HL-60 (cell line): ENCODE results near the gene RTKN.

Source experiments
- CTCF ChIP-seq: IDR thresholded peaks from one replicate; pipeline ENCODE4 v1.5.1; 2011; ENCODE audit warnings: low read length, control low read depth, inconsistent platforms; ENCODE audit not compliant: insufficient read depth
- GABPA ChIP-seq: IDR thresholded peaks from 2 replicates; pipeline ENCODE4 v1.6.1; 2012; ENCODE audit warnings: low read depth
- POLR2AphosphoS5 ChIP-seq: IDR thresholded peaks from 2 replicates; pipeline ENCODE4 v1.6.1; 2012; ENCODE audit warnings: low read depth
- REST ChIP-seq: IDR thresholded peaks from 2 replicates; pipeline ENCODE4 v1.6.1; 2012; ENCODE audit warnings: low read depth; ENCODE audit not compliant: insufficient replicate concordance
- SPI1 ChIP-seq: IDR thresholded peaks from 2 replicates; pipeline ENCODE4 v1.6.1; 2012; ENCODE audit warnings: low read depth, mild to moderate bottlenecking, borderline replicate concordance

GRCh38 chr2:74391209-74391579 is 50.5 kb downstream of the RTKN start:
- TF ChIP-seq CTCF, result no peak
- TF ChIP-seq REST, result no peak
- no peak for TF ChIP-seq POLR2AphosphoS5
- no peak for TF ChIP-seq GABPA
- TF ChIP-seq SPI1, result no peak
